Right kidney (tissue), 1 donor: ENCODE measurements around the gene AZI2.

Experiments used
- DNase-seq: peaks from one replicate; pipeline ENCODE4 v3.0.0-alpha.2; 2016

The AZI2 gene

DNA sequence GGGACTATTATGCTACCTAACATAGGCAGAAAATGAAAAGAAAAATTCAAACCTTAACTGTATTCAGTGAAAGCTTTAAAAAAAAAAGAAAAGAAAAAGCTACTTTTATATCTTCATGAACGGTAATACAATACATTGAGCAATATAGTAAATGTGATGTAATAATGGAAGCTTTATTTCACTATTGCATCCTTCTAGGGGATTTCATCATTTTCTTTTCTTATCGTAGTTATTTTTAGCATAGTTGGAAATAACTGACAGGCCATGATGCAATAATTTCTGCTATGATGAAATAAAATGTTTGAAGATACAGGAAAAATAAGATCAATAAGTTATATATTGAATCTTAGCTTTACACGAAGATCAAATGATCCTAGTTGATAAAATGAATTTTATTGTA, 40.4 kb downstream of the AZI2 start:
- DNase-seq: no peak

DNA sequence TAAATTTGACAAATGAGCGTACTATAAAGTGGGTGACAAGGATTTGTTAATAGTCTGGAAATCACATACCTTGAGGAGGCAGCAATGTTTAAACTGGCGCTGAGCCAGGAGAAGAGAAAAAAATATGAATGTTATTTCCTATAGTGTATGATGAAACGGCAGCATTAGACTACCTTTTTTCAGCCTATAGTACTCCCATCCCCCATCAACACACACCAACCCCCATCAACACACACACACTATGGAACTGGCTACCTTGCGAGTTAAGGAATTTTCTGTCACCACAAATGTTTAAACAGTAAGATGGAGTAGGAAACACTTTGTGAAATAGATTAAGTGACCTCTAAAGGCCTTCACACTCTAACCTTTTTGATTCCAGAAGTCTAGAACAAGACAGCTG, 46.9 kb downstream of the AZI2 start:
- no peak for DNase-seq

DNA sequence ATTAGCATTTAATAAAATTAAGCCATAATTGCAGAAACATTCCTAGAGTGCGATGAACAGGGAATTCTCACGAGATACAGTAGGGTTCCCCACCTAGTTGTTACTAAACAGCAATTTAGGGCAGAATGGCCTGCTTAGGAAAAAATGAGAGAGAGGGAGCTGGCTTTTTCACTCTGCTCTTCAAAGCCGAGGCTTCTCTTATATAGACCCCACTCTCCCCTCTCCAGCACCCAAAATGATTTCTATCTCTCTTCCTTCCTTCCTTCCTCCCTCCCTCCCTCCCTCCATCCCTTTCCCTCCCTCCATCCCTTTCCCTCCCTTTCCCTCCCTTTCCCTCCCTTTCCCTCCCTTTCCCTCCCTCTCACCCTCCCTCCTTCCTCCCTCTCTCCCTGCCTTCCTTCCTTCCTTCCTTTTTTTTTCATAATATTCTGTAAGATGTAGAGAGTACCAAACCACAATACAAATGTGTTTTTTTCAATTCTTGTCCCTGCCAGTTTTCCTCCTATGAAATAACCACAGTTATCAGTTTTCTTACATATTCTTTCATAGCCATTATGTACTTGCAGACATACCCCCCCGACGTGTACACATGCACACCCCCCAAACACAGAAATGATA, 48.2 kb downstream of the AZI2 start:
- DNase-seq: no peak

DNA sequence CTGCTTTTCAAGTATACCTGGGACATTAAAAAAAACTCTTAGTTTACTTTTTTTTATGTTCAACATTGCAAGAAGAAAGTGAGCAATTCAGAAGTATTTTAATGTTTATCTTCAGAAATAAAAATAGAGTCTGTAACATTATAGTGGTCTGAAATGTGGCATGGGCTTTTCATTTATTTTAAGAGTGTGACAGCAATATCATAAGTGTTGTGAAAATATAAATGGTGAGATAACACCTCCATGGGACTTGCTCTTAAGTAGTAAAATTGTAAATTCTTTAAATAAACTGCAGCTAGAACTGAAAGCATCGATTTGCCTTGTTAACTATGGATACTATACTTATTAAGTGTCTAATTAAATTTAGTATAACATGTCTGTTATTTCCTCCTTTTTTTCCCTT, 48.9 kb downstream of the AZI2 start:
- DNase-seq: no peak

DNA sequence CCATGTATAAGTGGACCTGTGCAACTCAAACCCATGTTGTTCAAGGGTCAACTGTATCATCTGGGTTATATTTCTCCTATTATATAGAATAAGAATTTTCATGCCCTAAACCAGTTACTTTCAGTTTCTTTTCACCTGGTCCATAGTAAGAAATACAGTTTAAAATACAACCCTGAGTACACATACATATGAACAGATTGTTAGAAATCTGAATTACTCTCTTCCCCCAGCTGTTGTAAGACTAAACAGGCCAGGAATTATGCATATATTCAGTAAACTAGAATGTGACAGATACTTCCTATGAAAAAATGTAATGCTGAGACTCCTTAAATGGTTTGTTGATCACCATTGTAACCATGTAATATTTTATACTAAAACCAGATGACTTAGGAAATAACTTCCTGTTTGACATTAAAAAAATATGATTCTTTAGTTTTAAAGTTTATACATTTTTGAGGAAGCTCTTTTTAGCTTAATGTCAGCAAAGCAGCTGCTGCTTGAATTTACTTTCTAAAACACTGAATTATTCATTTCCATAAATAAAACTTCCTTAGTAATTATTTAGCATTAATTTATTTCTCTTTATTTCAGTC, 52.6 kb downstream of the AZI2 start:
- DNase-seq: no peak

DNA sequence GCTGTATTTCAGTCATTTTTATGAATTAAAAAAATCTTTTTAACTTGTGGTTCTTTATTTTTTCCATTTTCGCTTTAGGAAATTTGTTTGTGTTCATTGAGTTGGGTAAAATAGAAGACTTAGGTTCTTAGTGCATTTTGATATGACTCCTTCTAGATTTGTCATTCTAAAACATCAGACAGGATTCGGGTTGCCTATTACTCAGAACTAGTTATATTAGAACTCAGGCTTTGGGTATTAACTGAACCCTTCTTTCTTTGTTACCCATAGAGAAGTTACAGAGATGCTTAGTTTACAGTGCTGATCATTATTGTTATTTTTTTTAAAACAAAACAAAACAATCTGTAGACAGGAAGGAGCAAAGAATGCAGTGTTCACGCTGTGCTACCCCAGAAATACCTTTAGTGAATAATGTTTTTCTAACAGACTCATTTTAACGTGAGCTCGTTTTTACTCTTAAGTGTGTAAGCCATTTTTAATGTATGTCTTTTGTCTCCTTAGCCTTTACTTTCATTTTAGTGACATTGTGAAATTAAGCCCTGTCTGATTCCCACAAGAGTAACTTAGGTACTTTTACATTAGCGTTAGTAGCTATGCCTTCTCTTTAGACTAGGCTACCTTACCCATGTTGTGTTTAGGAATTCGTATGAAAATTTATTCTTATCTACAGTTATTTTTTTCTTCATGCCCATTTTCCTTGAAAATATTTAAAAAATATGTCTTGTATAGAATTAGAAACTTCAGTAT, 53.8 kb downstream of the AZI2 start:
- DNase-seq: no peak

DNA sequence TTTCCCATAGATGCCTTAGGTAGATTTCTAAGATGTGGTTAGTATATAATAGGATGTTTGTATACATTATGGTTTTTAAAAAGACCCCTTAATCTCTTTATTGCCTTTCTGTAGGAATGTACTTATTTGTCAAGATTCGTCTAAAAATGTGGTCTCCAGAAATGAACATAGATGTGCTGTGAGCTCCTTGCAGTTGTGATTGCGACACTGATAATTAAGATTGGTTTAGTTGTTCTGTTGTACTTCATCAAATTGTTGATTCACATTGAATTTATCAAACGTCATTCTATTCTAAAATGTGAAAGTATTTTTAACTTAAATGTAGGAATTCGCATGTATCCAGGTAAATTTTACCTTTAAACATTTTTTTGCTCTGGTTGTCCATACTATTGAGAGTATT, 56.0 kb downstream of the AZI2 start:
- no peak for DNase-seq

DNA sequence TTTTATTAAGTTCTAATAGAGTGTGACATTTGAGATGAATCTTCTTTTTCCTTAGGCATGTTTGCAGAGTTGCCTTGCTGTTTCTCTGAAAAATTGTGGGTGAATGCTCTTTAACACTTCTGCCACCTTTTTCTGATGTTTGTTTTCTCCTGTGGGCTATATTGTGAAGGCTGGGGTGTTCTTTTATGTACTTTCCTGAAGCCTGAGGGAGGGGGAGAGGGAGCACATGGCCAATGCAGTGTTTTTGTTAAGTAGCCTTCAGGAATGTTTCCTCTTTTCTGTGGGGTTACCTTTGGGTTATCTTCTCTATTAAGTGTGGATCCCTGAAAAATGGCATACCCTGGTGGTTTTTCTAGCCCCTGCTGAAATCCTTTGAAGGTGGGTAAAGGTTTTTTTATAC, 57.0 kb downstream of the AZI2 start:
- DNase-seq: no peak

DNA sequence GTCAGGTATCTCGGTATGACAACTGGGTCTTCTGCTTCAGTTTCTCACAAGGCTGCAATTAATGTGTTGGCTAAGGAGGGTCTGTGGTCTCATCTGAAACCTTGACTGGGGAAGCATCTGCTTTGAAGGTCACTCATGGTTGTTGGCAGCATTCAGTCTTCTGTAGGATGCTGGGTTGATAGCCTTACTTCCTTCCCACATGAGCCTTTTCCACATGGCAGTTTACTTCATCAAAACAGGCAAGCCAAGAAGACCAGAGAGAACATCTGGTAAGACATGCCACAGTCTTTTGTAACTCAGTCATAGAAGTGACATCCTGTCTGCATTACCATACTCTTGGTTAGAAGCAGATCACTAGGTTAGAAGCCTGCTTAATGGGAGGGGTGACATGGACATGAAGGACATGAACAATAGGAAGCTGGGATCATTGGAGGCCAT, 57.7 kb downstream of the AZI2 start:
- DNase-seq: no peak

DNA sequence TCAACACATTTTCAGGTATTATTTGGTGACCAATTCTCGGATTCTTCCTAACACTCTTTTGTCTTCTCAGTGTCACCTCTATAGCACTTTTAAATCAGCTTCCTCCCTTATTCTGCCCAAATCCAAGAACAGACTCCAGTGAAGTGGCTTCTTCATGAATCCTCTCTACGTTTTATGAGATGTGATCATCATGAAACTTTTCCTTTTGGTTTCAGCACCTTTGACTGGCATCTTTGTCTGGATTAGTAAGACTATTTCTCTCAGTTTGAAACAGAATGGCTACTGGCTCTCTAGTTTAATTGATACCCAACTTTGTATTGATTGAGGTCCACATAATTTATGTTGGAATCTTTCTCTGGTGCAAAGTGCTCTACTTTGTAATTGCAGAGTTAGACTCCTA, 61.6 kb downstream of the AZI2 start:
- DNase-seq: no peak

DNA sequence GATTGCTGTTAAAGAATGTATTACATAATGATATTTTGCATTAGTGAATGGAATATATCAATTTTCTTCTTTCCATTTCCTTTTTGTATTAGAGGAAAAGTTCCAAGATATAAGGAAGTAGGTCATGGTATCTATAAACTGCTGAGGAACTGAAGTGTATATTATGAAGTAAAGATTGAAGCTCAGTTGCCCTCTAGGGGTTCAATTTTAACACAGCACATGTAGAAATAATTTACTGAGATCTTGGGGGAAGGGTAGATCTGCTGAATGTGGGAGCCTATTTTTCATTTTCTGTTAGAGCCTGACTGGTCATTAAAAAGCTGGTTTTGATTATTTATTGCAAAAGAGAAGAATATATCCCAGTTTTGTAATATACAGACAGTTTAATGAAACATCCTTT, 62.0 kb downstream of the AZI2 start:
- DNase-seq: no peak

DNA sequence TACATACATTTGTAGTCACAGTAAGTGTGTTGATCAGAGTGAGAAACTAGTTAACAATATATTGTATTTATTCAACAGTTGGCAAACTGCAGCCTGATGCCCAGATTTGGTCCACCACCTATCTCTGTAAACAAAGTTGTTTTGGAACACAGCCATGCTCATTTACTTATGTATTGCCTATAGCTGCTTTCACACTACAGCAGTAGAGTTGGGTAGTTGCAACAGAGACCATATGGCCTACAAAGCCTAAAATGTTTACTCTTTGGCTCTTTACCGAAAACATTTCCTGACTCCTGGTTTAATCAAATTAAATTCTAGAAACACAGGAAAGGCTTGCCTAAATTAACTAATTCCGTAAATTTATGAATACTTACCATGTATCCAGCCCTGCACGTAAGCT, 67.8 kb downstream of the AZI2 start:
- no peak for DNase-seq

DNA sequence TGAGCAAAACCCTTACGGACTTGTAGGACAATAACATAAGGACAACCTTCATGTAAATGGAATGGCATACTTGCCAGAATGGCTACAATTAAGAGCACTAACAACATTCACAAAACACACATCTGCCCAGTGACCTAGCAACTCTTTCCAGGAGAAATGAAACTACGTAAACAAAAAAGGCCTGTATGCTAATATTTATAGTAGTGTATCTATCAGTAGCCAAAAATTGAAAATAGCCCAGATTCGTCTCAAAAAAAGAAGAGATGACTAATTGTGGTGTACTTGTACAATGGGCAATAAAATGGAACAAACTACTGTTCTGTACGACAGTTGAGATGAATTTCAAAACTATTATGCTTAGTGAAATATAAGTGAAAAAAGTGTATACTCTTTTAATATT, 68.9 kb downstream of the AZI2 start:
- no peak for DNase-seq

DNA sequence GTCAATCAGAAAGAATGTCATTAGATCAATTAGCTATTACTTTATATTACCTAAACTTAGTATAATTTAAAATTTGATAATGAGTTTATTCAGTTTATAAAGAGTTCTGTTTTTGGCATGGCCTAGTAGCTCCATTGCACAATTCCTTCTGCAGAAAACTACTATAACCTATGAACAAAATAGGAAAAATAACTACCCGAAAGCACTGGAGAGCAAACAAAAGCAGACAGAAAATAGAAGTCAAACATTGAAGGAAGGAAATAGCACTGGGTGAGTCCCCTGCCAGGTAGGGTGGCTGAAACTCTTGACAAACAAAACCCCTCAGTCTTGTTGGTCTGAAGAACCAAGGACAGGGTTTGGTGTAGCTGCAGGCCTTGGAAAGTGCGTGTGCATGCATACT, 69.7 kb downstream of the AZI2 start:
- DNase-seq: no peak

DNA sequence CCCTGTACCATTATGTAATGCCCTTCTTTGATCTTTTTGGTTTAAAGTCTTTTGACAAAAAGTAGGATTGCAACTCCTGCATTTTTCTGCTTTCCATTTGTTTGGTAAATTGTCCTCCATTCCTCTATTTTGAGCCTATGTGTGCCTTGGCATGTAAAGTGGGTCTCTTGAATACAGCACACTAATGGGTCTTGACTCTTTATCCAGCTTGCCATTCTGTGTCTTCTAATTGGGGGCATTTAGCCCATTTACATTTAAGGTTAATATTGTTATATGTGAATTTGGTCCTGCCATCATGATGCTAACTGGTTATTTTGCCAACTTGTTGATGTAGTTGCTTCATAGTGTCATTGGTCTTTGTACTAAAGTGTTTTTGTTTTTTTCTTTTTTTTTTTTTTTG, 74.8 kb downstream of the AZI2 start:
- no peak for DNase-seq
